ENCODE results near the gene HTATIP2.

HTATIP2 gene

DNA sequence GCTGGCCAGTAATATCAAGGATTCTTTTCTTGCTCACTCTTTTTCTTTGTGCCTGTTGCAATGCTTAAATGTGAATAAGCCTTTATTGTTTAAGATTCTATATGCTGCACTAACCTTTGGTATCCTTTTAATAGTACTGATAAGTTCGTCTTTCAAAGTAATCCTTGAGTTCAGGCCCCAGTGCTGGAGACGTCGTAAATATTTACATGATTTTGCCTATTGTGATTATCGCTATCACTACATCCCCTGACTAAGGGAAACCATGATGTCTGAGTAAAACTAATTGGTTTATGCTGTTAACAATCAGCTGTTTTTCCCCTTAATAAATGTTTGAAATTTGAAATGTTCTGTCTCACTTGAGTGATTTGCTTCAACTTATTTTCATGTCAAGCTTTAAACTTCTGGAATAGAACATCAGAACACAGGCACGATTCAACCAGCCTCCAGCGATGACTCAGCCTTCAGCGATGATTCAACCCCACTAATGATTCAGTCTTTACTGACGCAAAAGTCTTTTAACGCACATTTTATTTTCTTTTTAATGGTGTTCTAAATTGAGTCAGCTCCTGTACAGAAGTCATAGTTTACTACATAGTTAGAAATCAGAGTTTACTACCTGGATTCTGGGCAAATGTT, 3.9 kb downstream of the HTATIP2 start:
- H3K4me1 ChIP-seq (ENCODE audit: insufficient read depth, low read length), result no peaks in the 10 kb centered on the region
- H3K9ac ChIP-seq (ENCODE audit: low read depth, low read length), result no peak overlapping the region
- H3K9me3 ChIP-seq (ENCODE audit: insufficient read depth, low read length, severe bottlenecking), result no peaks in the 10 kb centered on the region
- ATAC-seq (ENCODE audit: insufficient read depth, low read depth) (no peak), DNase-seq (no peak)
- no peak overlapping the region for H3K4me2 ChIP-seq (ENCODE audit: insufficient read depth, low read length)
- H3K36me3 ChIP-seq (ENCODE audit: insufficient read depth, low read length), result no peaks in the 10 kb centered on the region
- H3K79me2 ChIP-seq (ENCODE audit: insufficient read depth, low read length), result no peaks in the 10 kb centered on the region
- no peak overlapping the region for H2AFZ ChIP-seq (ENCODE audit: low read depth, low read length)
- peaks cover 3% of the 10 kb centered on the region for H3K27me3 ChIP-seq (ENCODE audit: insufficient read depth, low read length, poor library complexity)
- H4K20me1 ChIP-seq (ENCODE audit: insufficient read depth, low read length), result no peaks in the 10 kb centered on the region
- H3K4me3 ChIP-seq (ENCODE audit: low read depth in 1 of 2, low read length in 2 of 2), result no peak overlapping the region
- H3K27ac ChIP-seq (ENCODE audit: low read length), result no peak overlapping the region
- TF ChIP-seq EZH2 (IDR thresholded peaks at IDR 0.05; ENCODE audit: borderline replicate concordance, low read depth, low read length, severe bottlenecking), result no peak
- no peak for TF ChIP-seq CTCF (IDR thresholded peaks at IDR 0.05; ENCODE audit: borderline replicate concordance, extremely low read depth, low read length, poor library complexity, severe bottlenecking)

- Histone ChIP-seq H3K79me2 (ENCODE audit: insufficient read depth, low read length) (no peaks in the 10 kb centered on the region), H2AFZ (ENCODE audit: low read depth, low read length) (no peak overlapping the region), H3K27ac (ENCODE audit: low read length) (no peak overlapping the region), H3K27me3 (ENCODE audit: insufficient read depth, low read length, poor library complexity) (peaks cover 3% of the 10 kb centered on the region), H3K4me1 (ENCODE audit: insufficient read depth, low read length) (no peaks in the 10 kb centered on the region), H3K4me3 (ENCODE audit: low read depth in 1 of 2, low read length in 2 of 2) (no peak overlapping the region), H4K20me1 (ENCODE audit: insufficient read depth, low read length) (no peaks in the 10 kb centered on the region), H3K9me3 (ENCODE audit: insufficient read depth, low read length, severe bottlenecking) (no peaks in the 10 kb centered on the region), H3K36me3 (ENCODE audit: insufficient read depth, low read length) (no peaks in the 10 kb centered on the region), H3K4me2 (ENCODE audit: insufficient read depth, low read length) (no peak overlapping the region), H3K9ac (ENCODE audit: low read depth, low read length) (no peak overlapping the region)
- ATAC-seq (ENCODE audit: insufficient read depth, low read depth) (no peak), DNase-seq (no peak)
- TF ChIP-seq CTCF (IDR thresholded peaks at IDR 0.05; ENCODE audit: borderline replicate concordance, extremely low read depth, low read length, poor library complexity, severe bottlenecking) (no peak), EZH2 (IDR thresholded peaks at IDR 0.05; ENCODE audit: borderline replicate concordance, low read depth, low read length, severe bottlenecking) (no peak)
Observed at GRCh38 chr11:20368438-20368837, 4.9 kb downstream of the HTATIP2 start.

DNA sequence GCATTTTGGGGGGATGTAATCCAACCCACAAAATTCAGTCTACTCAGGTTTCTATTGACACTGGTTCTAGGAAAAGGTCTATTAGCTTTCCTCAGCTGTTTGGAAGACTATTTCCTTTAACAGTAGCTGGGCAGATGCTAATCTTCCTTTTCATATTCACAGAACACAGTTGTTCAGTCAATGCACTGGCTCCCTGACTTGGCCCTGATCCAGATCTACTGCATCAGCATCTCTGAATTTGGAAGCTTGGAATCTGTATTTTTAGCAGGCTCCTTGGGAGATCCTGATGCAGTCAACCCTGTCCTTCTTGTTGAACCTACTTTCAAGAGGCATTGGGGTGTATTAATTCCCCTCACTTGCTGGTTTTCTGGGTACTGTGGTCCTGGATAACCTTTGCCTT, 6.3 kb downstream of the HTATIP2 start:
- ATAC-seq (ENCODE audit: insufficient read depth, low read depth) (no peak), DNase-seq (no peak)
- H3K9ac ChIP-seq (ENCODE audit: low read depth, low read length), result no peak overlapping the region
- H2AFZ ChIP-seq (ENCODE audit: low read depth, low read length), result no peak overlapping the region
- H3K4me2 ChIP-seq (ENCODE audit: insufficient read depth, low read length), result no peak overlapping the region
- no peaks in the 10 kb centered on the region for H3K36me3 ChIP-seq (ENCODE audit: insufficient read depth, low read length)
- H4K20me1 ChIP-seq (ENCODE audit: insufficient read depth, low read length), result no peaks in the 10 kb centered on the region
- H3K9me3 ChIP-seq (ENCODE audit: insufficient read depth, low read length, severe bottlenecking), result no peaks in the 10 kb centered on the region
- no peak overlapping the region for H3K4me3 ChIP-seq (ENCODE audit: low read depth in 1 of 2, low read length in 2 of 2)
- TF ChIP-seq EZH2 (IDR thresholded peaks at IDR 0.05; ENCODE audit: borderline replicate concordance, low read depth, low read length, severe bottlenecking) (no peak), CTCF (IDR thresholded peaks at IDR 0.05; ENCODE audit: borderline replicate concordance, extremely low read depth, low read length, poor library complexity, severe bottlenecking) (no peak)
- H3K27me3 ChIP-seq (ENCODE audit: insufficient read depth, low read length, poor library complexity), result peaks cover 3% of the 10 kb centered on the region
- no peak overlapping the region for H3K27ac ChIP-seq (ENCODE audit: low read length)
- H3K79me2 ChIP-seq (ENCODE audit: insufficient read depth, low read length), result no peaks in the 10 kb centered on the region
- no peaks in the 10 kb centered on the region for H3K4me1 ChIP-seq (ENCODE audit: insufficient read depth, low read length)

Data from DND-41 (cell line).